HG02938 (cell line): ENCODE data around the gene ADAMTS2.
"Not testable (repeated sequence)": the region's sequence is repeated elsewhere in the genome, so short reads cannot be mapped to it uniquely, and the experiment has no call there.

ENCODE experiments used
- ATAC-seq: cut with Tn5 transposase; IDR thresholded peaks from one replicate; pipeline ENCODE4 v1.9.1; 2021; ENCODE audit warnings: mild to moderate bottlenecking, moderate library complexity; ENCODE audit not compliant: unreplicated experiment

ADAMTS2 gene

GRCh38 chr5:179327021-179327735 lies 18.1 kb downstream of the ADAMTS2 start:
- ATAC-seq: no peak

GRCh38 chr5:179326122-179326927 lies 18.9 kb downstream of the ADAMTS2 start:
- no peak for ATAC-seq

- ATAC-seq: no peak
These were observed 19.8 kb downstream of the ADAMTS2 start for GRCh38 chr5:179325296-179326031.

GRCh38 chr5:179324760-179325295 lies 20.4 kb downstream of the ADAMTS2 start:
- ATAC-seq: no peak

GRCh38 chr5:179324316-179324715 lies 20.9 kb downstream of the ADAMTS2 start:
- not testable (repeated sequence) for ATAC-seq

- ATAC-seq: no peak
These were observed 22.0 kb downstream of the ADAMTS2 start for GRCh38 chr5:179323026-179323870.

GRCh38 chr5:179322071-179323025 lies 22.9 kb downstream of the ADAMTS2 start:
- ATAC-seq: no peak

GRCh38 chr5:179321206-179321987 lies 23.9 kb downstream of the ADAMTS2 start:
- no peak for ATAC-seq

GRCh38 chr5:179319741-179320281 lies 25.4 kb downstream of the ADAMTS2 start:
- no peak for ATAC-seq

- no peak for ATAC-seq
These were observed 26.1 kb downstream of the ADAMTS2 start for GRCh38 chr5:179319123-179319522.

GRCh38 chr5:179318221-179318955 lies 26.9 kb downstream of the ADAMTS2 start:
- ATAC-seq: no peak

GRCh38 chr5:179317411-179318220 lies 27.6 kb downstream of the ADAMTS2 start:
- no peak for ATAC-seq

GRCh38 chr5:179316982-179317381 lies 28.3 kb downstream of the ADAMTS2 start:
- no peak for ATAC-seq

- no peak for ATAC-seq
These were observed 29.1 kb downstream of the ADAMTS2 start for GRCh38 chr5:179316111-179316551.

GRCh38 chr5:179315356-179315890 lies 29.8 kb downstream of the ADAMTS2 start:
- ATAC-seq: no peak

- ATAC-seq: no peak
These were observed 30.5 kb downstream of the ADAMTS2 start for GRCh38 chr5:179314606-179315355.
